ENCODE results near the gene CCDC120.

DNA sequence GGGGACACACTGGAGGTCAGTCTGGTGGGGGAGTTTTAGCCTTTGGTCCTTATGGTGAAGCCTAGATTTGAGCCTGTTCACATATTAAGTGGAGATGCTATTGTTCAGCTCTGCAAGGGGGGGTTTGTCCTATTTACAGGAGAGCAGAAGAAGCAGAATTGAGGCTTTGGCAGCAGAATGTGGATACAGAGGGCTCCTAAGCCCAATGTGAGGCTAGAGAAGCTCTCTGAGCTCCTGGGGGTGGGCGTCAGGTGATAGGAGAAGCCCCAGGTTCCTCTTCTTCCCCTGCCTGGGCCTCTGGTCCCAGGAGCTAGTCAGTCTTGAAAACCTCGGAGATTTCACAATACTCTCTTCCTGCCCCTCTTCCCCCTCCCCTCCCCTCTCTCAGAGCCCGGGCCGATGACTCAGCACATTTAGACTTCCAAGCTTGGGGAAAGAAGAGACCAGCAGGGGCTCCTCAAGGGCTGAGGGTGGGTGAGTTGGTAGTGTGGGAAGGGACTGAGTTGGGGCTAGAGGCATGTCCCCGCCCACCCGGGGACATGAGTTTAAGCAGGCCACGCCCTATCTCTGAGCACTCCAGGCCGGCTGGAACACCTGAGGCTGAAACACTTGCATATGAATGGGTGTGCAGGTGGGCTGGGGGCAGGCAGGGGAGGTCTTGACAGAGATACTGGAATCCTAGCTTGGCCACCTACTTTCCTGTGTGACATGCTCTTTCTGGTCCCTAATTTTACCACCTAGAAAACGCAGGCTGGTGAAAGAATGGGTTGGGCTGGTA lies 19.0 kb upstream of the CCDC120 start:
- TF ChIP-seq, protein P1, sequence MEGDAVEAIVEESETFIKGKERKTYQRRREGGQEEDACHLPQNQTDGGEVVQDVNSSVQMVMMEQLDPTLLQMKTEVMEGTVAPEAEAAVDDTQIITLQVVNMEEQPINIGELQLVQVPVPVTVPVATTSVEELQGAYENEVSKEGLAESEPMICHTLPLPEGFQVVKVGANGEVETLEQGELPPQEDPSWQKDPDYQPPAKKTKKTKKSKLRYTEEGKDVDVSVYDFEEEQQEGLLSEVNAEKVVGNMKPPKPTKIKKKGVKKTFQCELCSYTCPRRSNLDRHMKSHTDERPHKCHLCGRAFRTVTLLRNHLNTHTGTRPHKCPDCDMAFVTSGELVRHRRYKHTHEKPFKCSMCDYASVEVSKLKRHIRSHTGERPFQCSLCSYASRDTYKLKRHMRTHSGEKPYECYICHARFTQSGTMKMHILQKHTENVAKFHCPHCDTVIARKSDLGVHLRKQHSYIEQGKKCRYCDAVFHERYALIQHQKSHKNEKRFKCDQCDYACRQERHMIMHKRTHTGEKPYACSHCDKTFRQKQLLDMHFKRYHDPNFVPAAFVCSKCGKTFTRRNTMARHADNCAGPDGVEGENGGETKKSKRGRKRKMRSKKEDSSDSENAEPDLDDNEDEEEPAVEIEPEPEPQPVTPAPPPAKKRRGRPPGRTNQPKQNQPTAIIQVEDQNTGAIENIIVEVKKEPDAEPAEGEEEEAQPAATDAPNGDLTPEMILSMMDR (IDR thresholded peaks at IDR 0.05): no peak
- TF ChIP-seq POLR2AphosphoS5 (IDR thresholded peaks at IDR 0.05) (no peak), POLR2A (IDR thresholded peaks at IDR 0.05) (no peak), EP300 (IDR thresholded peaks at IDR 0.05) (no peak)

Data from suprapubic skin (tissue), 4 donors.